Effector memory CD4-positive, alpha-beta T cell (primary cell): ENCODE results near the gene CCL14.

Source experiments
- DNase-seq, 3 donors: peaks; one replicate each; pipeline ENCODE4 v3.0.0-alpha.2; 2020
- H3K27ac ChIP-seq: 2 replicates; pipeline ENCODE4 v1.7.0; 2013; ENCODE audit warnings: mild to moderate bottlenecking, low read length, moderate library complexity; ENCODE audit not compliant: insufficient read depth, poor library complexity, severe bottlenecking
- H3K27me3 ChIP-seq: replicated peaks from 2 replicates; pipeline ENCODE4 v1.7.0; 2013; ENCODE audit warnings: mild to moderate bottlenecking, low read length; ENCODE audit not compliant: insufficient read depth, control insufficient read depth, poor library complexity, severe bottlenecking
- H3K36me3 ChIP-seq: 2 replicates; pipeline ENCODE4 v1.7.0; 2013; ENCODE audit warnings: mild to moderate bottlenecking, low read length, moderate library complexity; ENCODE audit not compliant: control insufficient read depth, insufficient read depth
- H3K4me1 ChIP-seq: 2 replicates; pipeline ENCODE4 v1.7.0; 2013; ENCODE audit warnings: low read length, mild to moderate bottlenecking; ENCODE audit not compliant: control insufficient read depth, insufficient read depth, poor library complexity, severe bottlenecking
- H3K4me3 ChIP-seq: 2 replicates; pipeline ENCODE4 v1.7.0; 2013; ENCODE audit warnings: low read length, low read depth, mild to moderate bottlenecking; ENCODE audit not compliant: insufficient read depth, poor library complexity, severe bottlenecking
- H3K9me3 ChIP-seq: 2 replicates; pipeline ENCODE4 v1.7.0; 2013; ENCODE audit warnings: mild to moderate bottlenecking, low read length, moderate library complexity; ENCODE audit not compliant: control insufficient read depth

CCL14 gene

DNA sequence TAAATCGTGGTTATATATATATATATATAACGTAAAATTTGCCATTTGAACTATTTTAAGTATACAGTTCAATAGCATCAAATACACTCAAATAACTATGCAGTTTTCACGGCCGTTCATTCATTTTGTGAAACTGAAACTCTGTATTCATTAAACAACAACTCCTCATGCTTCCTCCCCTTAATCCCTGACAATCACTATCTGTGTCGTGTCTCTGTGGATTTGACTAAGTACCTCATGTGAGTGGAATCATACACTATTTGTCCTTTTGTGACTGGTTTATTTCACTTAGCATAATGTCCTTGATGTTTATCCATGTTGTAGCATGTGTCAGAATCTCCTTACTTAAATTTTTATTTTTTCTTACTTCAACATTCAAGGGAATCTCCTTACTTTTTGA is 28.4 kb upstream of the CCL14 start:
- no peak for DNase-seq
- H3K4me3 ChIP-seq, result no peak overlapping the region
- no peak overlapping the region for H3K27ac ChIP-seq
- no peaks in the 10 kb centered on the region for H3K4me1 ChIP-seq
- no peaks in the 10 kb centered on the region for H3K36me3 ChIP-seq
- H3K9me3 ChIP-seq, result no peaks in the 10 kb centered on the region
- H3K27me3 ChIP-seq, result no peaks in the 10 kb centered on the region

DNA sequence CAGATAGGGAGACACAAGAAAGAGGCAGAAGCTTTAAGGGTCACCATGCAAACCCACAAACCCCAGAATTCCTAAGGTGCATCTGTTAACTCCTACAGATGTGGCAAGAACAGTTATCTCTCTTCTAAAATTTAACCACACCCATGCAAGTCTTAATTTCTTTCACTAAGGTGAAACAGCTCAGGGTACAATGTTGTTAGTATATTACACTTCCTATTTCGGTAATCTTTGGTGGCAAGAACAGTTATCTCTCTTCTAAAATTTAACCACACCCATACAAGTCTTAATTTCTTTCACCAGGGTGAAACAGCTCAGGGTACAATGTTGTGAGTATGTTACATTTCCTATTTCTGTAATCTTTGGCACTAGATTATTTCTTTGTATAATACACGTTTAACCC is 24.7 kb upstream of the CCL14 start:
- no peaks in the 10 kb centered on the region for H3K9me3 ChIP-seq
- no peak for DNase-seq
- no peaks in the 10 kb centered on the region for H3K27me3 ChIP-seq
- no peak overlapping the region for H3K27ac ChIP-seq
- no peaks in the 10 kb centered on the region for H3K36me3 ChIP-seq
- H3K4me3 ChIP-seq, result no peak overlapping the region
- H3K4me1 ChIP-seq, result no peaks in the 10 kb centered on the region

- H3K4me1 ChIP-seq, result no peaks in the 10 kb centered on the region
- H3K36me3 ChIP-seq, result no peaks in the 10 kb centered on the region
- DNase-seq, result no peak
- no peak overlapping the region for H3K27ac ChIP-seq
- no peaks in the 10 kb centered on the region for H3K9me3 ChIP-seq
- H3K4me3 ChIP-seq, result no peak overlapping the region
- no peaks in the 10 kb centered on the region for H3K27me3 ChIP-seq
These were observed 22.6 kb upstream of the CCL14 start for GRCh38 chr17:36008998-36009665.

DNA sequence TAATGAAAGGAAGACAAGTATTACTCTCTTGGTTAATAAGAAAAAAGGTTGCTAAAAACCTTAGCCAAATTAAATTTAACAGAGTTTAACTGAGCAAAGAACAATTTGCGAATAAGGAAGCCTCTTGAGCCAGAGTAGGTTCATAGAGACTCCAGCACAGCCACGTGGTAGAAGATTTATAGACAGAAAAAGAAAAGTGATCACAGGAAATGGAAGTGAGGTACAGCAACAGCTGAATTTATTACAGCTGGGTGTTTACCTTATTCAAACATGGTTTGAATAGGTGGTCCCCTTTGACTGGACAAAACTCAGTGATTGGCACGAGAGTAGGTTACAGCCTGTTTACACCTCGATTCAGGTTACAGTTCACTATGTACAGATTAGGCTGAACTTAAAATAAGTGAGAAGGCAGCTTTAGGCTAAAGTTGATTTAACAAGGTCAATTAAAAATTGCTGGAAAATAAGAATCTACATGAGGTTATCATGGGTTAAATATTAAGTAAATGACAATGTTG is 18.1 kb upstream of the CCL14 start:
- Histone ChIP-seq H3K4me1 (no peaks in the 10 kb centered on the region), H3K27ac (no peak overlapping the region), H3K27me3 (no peaks in the 10 kb centered on the region), H3K4me3 (no peak overlapping the region), H3K9me3 (no peaks in the 10 kb centered on the region), H3K36me3 (no peaks in the 10 kb centered on the region)
- no peak for DNase-seq

DNA sequence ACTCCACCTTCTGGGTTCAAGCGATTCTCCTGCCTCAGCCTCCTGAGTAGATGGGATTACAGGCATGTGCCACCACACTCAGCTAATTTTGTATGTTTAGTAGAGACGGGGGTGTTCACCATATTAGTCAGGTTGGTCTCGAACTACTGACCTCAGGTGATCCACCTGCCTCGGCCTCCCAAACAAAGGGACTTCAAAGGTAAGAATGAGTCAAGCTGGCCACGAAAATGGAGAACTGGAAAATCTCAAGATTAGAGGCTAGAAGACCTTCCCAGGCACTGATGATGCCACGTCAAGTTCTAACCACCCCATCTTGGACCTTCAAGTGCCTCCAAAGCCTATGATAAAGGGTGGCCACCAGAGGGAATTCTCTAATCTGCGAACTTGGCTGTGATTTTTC is 16.1 kb upstream of the CCL14 start:
- Histone ChIP-seq H3K4me3 (no peak overlapping the region), H3K36me3 (no peaks in the 10 kb centered on the region), H3K27ac (no peak overlapping the region), H3K27me3 (no peaks in the 10 kb centered on the region), H3K4me1 (no peaks in the 10 kb centered on the region), H3K9me3 (no peaks in the 10 kb centered on the region)
- DNase-seq, result no peak

GRCh38 chr17:36001862-36002603 is 15.5 kb upstream of the CCL14 start:
- Histone ChIP-seq H3K4me3 (no peak overlapping the region), H3K27ac (no peak overlapping the region), H3K9me3 (no peaks in the 10 kb centered on the region), H3K36me3 (no peaks in the 10 kb centered on the region), H3K27me3 (no peaks in the 10 kb centered on the region), H3K4me1 (no peaks in the 10 kb centered on the region)
- no peak for DNase-seq

- H3K27me3 ChIP-seq, result no peaks in the 10 kb centered on the region
- H3K4me1 ChIP-seq, result no peaks in the 10 kb centered on the region
- H3K27ac ChIP-seq, result no peak within 1 kb of the TSS
- H3K36me3 ChIP-seq, result no peaks in the 10 kb centered on the region
- H3K4me3 ChIP-seq, result no peak within 1 kb of the TSS
- DNase-seq, result no peak
- H3K9me3 ChIP-seq, result no peaks in the 10 kb centered on the region
These were observed 14.7 kb upstream of the CCL14 start, which contains the start of gene CCL15 for GRCh38 chr17:36001110-36001771. CCL15 (minus strand) TSS chr17:36001553; CDS start chr17:36001492, 61 bp downstream.

DNA sequence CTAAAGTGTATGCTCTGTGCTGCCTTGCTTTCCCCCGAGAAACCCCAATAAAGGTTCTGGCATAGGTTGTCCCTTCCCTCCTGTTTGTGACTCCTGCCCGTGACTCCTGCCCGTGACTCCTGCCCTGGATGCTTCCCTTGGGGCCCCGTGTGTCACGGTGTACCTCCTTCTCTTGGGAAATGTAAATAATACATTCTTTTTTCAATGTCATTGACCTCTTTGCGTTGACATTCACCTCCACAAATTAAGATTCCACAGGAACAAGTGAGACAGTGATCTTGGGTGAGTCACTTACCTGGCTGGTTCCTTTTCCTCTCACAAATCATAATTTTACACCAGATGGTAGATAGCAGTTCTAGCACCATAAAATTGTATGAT is 14.2 kb upstream of the CCL14 start:
- DNase-seq, result no peak
- no peaks in the 10 kb centered on the region for H3K4me1 ChIP-seq

GRCh38 chr17:35998756-35999155 is 12.2 kb upstream of the CCL14 start:
- Histone ChIP-seq H3K27ac (no peak overlapping the region), H3K9me3 (no peaks in the 10 kb centered on the region), H3K4me3 (no peak overlapping the region), H3K27me3 (no peaks in the 10 kb centered on the region), H3K4me1 (no peaks in the 10 kb centered on the region), H3K36me3 (no peaks in the 10 kb centered on the region)
- no peak for DNase-seq

More for the DNA sequence above, 14.2 kb upstream of the CCL14 start:
- no peaks in the 10 kb centered on the region for H3K27me3 ChIP-seq
- no peak overlapping the region for H3K27ac ChIP-seq
- no peak overlapping the region for H3K4me3 ChIP-seq
- no peaks in the 10 kb centered on the region for H3K9me3 ChIP-seq
- no peaks in the 10 kb centered on the region for H3K36me3 ChIP-seq

GRCh38 chr17:35998018-35998545 is 11.6 kb upstream of the CCL14 start:
- no peaks in the 10 kb centered on the region for H3K27me3 ChIP-seq
- no peaks in the 10 kb centered on the region for H3K9me3 ChIP-seq
- no peak for DNase-seq
- no peaks in the 10 kb centered on the region for H3K4me1 ChIP-seq
- H3K27ac ChIP-seq, result no peak overlapping the region
- no peaks in the 10 kb centered on the region for H3K36me3 ChIP-seq
- H3K4me3 ChIP-seq, result no peak overlapping the region
